IPS-20b (cell line): ENCODE results near the gene CBLB.

Experiments used
- H3K27ac ChIP-seq: one replicate; pipeline ENCODE4 v1.5.1; 2013; ENCODE audit warnings: low read length
- H3K27me3 ChIP-seq: 2 replicates; pipeline ENCODE4 v1.6.1; 2013; ENCODE audit warnings: mild to moderate bottlenecking, low read length, inconsistent platforms; ENCODE audit not compliant: insufficient read depth
- H3K36me3 ChIP-seq: 2 replicates; pipeline ENCODE4 v1.6.1; 2013; ENCODE audit warnings: low read depth, mild to moderate bottlenecking, inconsistent platforms, low read length, moderate library complexity; ENCODE audit not compliant: insufficient read depth
- H3K4me1 ChIP-seq: 2 replicates; pipeline ENCODE4 v1.6.1; 2013; ENCODE audit warnings: mild to moderate bottlenecking, control low read depth, inconsistent platforms, low read length, moderate library complexity; ENCODE audit not compliant: insufficient read depth
- H3K4me3 ChIP-seq: 2 replicates; pipeline ENCODE4 v1.5.1; 2013; ENCODE audit warnings: mild to moderate bottlenecking, low read length, inconsistent platforms
- H3K9ac ChIP-seq: 2 replicates; pipeline ENCODE4 v1.6.1; 2013; ENCODE audit warnings: low read depth, mild to moderate bottlenecking, inconsistent platforms, low read length, moderate library complexity
- H3K9me3 ChIP-seq: 2 replicates; pipeline ENCODE4 v1.6.1; 2013; ENCODE audit warnings: mild to moderate bottlenecking, low read depth, low read length, inconsistent platforms; ENCODE audit not compliant: insufficient read depth

CBLB gene

GRCh38 chr3:105868742-105869530, at the start of gene CBLB:
Gene CBLB, minus strand, starts transcription at chr3:105869012. Its CDS starts 1,435 bp downstream, at chr3:105867577.
- H3K4me3 ChIP-seq = peak within 1 kb of the TSS; percentile 88
- no peaks in the 10 kb centered on the region for H3K9me3 ChIP-seq
- peaks cover 12% of the 10 kb centered on the region for H3K4me1 ChIP-seq
- peak within 1 kb of the TSS; percentile 92 for H3K27ac ChIP-seq
- H3K27me3 ChIP-seq = no peaks in the 10 kb centered on the region
- H3K36me3 ChIP-seq = peaks cover 23% of the 10 kb centered on the region; the same call in 1 of the 2 replicates
- H3K9ac ChIP-seq = peak within 1 kb of the TSS; percentile 84

DNA sequence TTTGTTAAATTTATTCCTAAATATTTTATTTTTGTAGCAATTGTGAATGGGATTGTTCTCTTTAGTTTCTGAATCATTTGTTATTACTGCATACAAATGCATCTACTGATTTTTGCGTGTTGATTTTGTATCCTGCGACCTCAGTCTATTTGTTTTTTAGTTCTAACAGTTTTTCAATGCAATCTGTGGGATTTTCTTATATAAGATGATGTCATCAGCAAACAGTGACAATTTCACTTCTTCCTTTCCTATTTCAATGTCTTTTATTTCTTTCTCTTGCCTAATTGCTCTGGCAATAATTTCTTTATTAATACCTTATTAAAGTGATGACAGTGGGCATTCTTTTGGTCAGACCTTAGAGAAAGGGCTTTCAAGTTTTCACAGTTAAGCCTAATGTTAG, 48.0 kb upstream of the CBLB start:
- 0 out of 2 replicates have a peak, but pooled peaks cover 4% of the 10 kb centered on the region for H3K9me3 ChIP-seq
- no peak overlapping the region for H3K9ac ChIP-seq
- no peak overlapping the region for H3K27ac ChIP-seq
- H3K4me1 ChIP-seq = no peaks in the 10 kb centered on the region
- H3K36me3 ChIP-seq = no peaks in the 10 kb centered on the region
- no peak overlapping the region for H3K4me3 ChIP-seq
- H3K27me3 ChIP-seq = no peaks in the 10 kb centered on the region

DNA sequence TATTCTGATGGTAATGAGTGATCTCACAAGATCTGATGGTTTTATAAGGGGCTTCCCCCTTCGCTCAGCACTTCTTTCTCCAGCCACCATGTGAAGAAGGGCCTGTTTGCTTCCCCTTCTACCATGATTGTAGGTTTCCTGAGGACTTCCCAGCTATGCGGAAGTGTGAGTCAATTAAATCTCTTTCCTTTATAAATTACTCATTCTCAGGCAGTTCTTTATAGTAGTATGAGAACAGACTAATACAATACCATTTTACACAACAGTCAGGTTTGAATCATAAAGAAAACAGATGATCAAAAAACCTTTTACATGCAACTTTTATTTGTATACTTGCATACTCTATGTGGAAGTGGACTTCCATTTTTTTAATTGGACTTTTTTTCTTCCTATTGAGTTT, 46.7 kb upstream of the CBLB start:
- H3K4me1 ChIP-seq = no peaks in the 10 kb centered on the region
- no peak overlapping the region for H3K9ac ChIP-seq
- 0 out of 2 replicates have a peak, but pooled peaks cover 4% of the 10 kb centered on the region for H3K9me3 ChIP-seq
- no peaks in the 10 kb centered on the region for H3K27me3 ChIP-seq
- no peaks in the 10 kb centered on the region for H3K36me3 ChIP-seq
- no peak overlapping the region for H3K4me3 ChIP-seq
- H3K27ac ChIP-seq = no peak overlapping the region

GRCh38 chr3:105913616-105914015, 44.8 kb upstream of the CBLB start:
- Histone ChIP-seq H3K4me1 (no peaks in the 10 kb centered on the region), H3K9me3 (no peaks in the 10 kb centered on the region), H3K27ac (no peak overlapping the region), H3K27me3 (no peaks in the 10 kb centered on the region), H3K36me3 (no peaks in the 10 kb centered on the region), H3K9ac (no peak overlapping the region), H3K4me3 (no peak overlapping the region)

GRCh38 chr3:105912891-105913290, 44.1 kb upstream of the CBLB start:
- no peaks in the 10 kb centered on the region for H3K4me1 ChIP-seq
- H3K4me3 ChIP-seq = no peak overlapping the region
- no peaks in the 10 kb centered on the region for H3K27me3 ChIP-seq
- H3K27ac ChIP-seq = no peak overlapping the region
- H3K9me3 ChIP-seq = no peaks in the 10 kb centered on the region
- no peaks in the 10 kb centered on the region for H3K36me3 ChIP-seq
- H3K9ac ChIP-seq = no peak overlapping the region

- Histone ChIP-seq H3K4me1 (no peaks in the 10 kb centered on the region), H3K27ac (no peak overlapping the region)
These were observed 42.7 kb upstream of the CBLB start for GRCh38 chr3:105911496-105911895.

DNA sequence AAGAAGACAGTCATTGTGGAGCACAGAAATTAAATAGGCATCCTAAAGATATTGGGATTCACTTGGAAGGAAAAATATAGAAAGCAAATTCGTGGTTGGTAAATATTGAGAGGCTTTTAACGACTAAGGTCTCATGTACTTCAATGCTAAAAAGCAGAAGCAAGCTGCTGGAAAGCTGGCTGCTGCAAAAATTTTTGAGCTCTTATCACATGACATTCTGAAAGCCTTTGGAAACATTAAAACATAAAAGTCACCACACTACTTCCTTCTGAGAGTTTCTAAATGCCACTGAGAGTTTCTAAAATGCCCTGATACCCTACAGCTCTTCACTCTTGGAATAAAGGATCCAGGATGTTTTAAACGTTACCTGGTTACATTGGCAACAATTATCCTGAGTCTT, 39.0 kb upstream of the CBLB start:
- H3K36me3 ChIP-seq = no peaks in the 10 kb centered on the region
- no peaks in the 10 kb centered on the region for H3K4me1 ChIP-seq
- H3K9me3 ChIP-seq = no peaks in the 10 kb centered on the region
- H3K9ac ChIP-seq = no peak overlapping the region
- H3K27me3 ChIP-seq = no peaks in the 10 kb centered on the region
- no peak overlapping the region for H3K4me3 ChIP-seq
- no peak overlapping the region for H3K27ac ChIP-seq

More at GRCh38 chr3:105911496-105911895, 42.7 kb upstream of the CBLB start:
- no peaks in the 10 kb centered on the region for H3K27me3 ChIP-seq
- no peak overlapping the region for H3K9ac ChIP-seq
- H3K36me3 ChIP-seq = no peaks in the 10 kb centered on the region
- H3K4me3 ChIP-seq = no peak overlapping the region
- no peaks in the 10 kb centered on the region for H3K9me3 ChIP-seq

DNA sequence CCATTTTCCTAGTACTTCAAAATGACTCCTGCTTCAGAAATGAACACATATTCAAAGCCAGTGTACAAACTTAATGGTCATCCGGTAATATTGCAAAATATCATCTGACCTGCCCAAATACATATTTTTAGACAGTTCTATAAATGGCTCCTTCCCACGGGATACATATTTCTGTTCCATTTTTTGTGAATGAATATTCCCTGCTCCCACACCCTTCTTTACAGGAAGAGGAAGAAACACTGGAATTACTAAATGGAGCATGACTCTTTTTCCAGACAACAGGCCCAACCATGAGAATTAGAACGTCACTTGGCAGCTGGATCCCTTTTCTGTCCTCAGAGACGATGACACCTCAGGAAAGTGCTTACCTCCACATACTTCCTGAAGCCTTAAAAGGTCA, 38.0 kb upstream of the CBLB start:
- H3K36me3 ChIP-seq = no peaks in the 10 kb centered on the region
- no peaks in the 10 kb centered on the region for H3K9me3 ChIP-seq
- no peak overlapping the region for H3K4me3 ChIP-seq
- H3K27ac ChIP-seq = no peak overlapping the region
- H3K9ac ChIP-seq = no peak overlapping the region
- no peaks in the 10 kb centered on the region for H3K27me3 ChIP-seq
- H3K4me1 ChIP-seq = no peaks in the 10 kb centered on the region

GRCh38 chr3:105906345-105906744, 37.5 kb upstream of the CBLB start:
- Histone ChIP-seq H3K27ac (no peak overlapping the region), H3K36me3 (no peaks in the 10 kb centered on the region), H3K27me3 (no peaks in the 10 kb centered on the region), H3K4me1 (no peaks in the 10 kb centered on the region), H3K9ac (no peak overlapping the region), H3K9me3 (no peaks in the 10 kb centered on the region), H3K4me3 (no peak overlapping the region)

GRCh38 chr3:105905328-105905727, 36.5 kb upstream of the CBLB start:
- Histone ChIP-seq H3K9ac (no peak overlapping the region), H3K4me3 (no peak overlapping the region), H3K9me3 (no peaks in the 10 kb centered on the region), H3K27ac (no peak overlapping the region), H3K4me1 (no peaks in the 10 kb centered on the region), H3K27me3 (no peaks in the 10 kb centered on the region), H3K36me3 (no peaks in the 10 kb centered on the region)

DNA sequence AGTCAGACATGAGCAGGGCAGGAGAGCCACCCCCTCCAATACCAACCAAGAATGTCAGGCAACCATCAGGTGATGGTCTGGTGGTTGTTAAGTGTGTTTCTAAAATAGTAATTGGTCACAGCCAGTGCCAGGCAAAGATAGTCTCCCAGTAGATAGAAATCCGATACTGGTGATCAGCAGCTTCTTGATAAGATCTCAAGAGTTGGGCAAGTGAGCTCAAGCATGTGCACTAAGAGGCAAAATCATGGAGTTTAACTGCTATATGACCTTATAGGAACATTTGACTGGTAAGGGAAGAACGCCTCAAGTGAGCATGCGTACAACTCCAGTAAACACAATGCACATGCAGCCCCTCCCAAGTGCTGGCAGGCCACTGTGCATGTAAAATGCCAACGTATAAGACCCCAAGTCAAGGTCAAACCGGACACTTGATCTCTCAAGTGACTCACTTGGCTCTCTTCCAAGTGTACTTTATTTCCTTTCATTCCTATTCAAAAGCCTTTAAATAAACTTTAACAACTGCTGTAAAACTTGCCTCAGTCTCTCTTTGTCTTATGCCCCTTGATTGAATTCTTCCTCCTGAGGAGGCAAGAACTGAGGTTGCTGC, 36.0 kb upstream of the CBLB start:
- Histone ChIP-seq H3K9ac (no peak overlapping the region), H3K36me3 (no peaks in the 10 kb centered on the region), H3K4me3 (no peak overlapping the region), H3K9me3 (no peaks in the 10 kb centered on the region), H3K27ac (no peak overlapping the region), H3K27me3 (no peaks in the 10 kb centered on the region), H3K4me1 (no peaks in the 10 kb centered on the region)

DNA sequence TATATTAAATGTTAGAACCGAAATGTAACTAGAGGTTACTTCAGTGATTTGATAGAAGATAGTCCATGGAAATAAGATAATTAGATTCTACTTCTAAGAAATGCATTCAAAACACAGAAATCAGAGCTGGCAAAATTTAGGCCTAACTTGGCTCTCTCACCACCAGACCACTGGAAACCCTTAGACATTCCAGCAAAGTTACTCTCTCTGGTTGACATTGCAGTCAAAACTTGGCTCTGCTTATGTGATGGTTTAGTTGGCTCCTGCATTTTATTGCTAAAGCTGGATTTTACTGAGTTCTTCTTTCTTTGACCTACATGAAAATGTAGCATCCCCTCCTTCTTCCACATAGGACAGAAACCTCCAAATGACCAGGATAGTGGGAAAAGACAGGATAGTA, 35.4 kb upstream of the CBLB start:
- Histone ChIP-seq H3K9me3 (no peaks in the 10 kb centered on the region), H3K36me3 (no peaks in the 10 kb centered on the region), H3K4me1 (no peaks in the 10 kb centered on the region), H3K27me3 (no peaks in the 10 kb centered on the region), H3K4me3 (no peak overlapping the region), H3K9ac (no peak overlapping the region), H3K27ac (no peak overlapping the region)
